NK-92 (cell line): Measurements from ENCODE around the gene TSPAN18.

Experiments used
- DNase-seq: peaks from one replicate; lab custom pipeline; 2025; ENCODE audit not compliant: unreplicated experiment; lab: John Stamatoyannopoulos, UW

Gene TSPAN18

DNA sequence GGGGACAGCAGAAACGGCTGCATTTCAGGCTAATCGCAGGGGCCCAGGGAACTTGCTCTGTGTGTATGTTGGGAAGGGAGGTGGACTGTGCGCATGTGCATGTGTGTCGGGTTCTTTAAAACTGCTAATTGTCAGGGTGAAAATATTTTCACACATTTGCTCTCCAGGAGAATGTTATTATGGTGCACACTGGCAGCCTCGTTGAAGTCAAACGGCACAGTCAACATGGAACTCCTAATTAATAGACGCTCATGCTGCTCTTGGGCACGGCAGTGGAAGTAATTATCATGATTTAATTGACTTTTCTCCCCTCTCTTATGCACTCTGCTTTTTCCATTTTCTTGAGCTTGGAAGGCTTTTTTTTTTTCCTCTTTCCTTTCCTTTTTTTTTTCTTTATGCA lies 92.6 kb downstream of the TSPAN18 start:
- DNase-seq: no peak

DNA sequence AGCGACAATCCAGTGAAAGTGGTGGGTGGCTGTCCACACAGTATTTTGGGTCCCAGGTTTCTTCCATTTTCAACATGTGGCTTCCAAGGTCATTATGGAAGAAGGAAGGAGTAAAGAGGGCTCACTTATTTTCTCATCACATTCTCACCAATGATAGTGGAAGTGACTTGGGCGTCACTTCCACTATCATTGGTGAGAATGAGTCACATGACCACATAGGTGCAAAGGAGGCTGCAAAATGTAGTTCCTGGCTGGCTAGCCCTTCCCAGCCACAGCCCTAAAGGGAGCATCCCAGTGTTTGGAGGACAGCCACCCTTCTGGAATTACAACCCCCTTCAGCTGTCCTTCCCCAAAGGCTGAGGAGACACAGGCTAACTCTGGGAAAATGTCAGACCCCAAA lies 95.6 kb downstream of the TSPAN18 start:
- no peak for DNase-seq

DNA sequence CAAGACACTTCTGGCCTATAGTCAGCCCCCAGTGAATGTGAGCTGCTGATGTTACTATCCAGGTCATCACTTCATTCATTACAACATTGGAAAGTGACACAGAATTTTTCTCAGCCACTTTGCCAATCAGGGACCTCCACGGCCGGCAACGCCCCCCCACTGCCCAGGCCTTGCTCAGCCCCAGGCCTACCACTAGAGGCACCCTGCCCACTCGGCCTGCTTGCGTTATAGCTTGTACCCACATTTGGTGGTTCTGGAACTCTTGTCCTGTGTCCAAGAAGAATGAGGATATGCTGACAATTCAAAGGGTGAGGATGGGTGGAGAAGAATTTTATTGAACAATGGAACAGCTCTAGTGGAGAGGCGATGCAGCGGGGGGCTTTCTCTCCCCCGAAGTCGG lies 96.2 kb downstream of the TSPAN18 start:
- no peak for DNase-seq

DNA sequence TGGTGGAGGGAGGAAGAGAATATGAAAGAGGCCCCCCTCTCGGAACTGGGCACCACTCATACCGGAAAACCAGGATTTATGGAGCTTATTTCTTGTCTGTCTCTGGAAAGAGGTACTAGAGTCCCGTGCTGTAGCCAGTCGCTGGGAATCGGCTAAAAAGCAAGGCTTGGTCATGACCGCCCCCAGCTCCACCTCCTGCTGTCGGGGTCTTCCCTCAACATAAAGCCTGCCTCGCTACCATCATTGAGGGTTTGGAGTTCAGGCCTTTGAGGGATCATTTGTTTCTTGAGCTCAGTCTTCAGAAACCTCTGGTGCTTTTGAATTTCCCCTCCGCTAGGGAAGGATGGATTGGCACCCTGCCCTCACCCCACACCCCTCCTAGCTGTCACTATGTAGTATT lies 97.1 kb downstream of the TSPAN18 start:
- no peak for DNase-seq

DNA sequence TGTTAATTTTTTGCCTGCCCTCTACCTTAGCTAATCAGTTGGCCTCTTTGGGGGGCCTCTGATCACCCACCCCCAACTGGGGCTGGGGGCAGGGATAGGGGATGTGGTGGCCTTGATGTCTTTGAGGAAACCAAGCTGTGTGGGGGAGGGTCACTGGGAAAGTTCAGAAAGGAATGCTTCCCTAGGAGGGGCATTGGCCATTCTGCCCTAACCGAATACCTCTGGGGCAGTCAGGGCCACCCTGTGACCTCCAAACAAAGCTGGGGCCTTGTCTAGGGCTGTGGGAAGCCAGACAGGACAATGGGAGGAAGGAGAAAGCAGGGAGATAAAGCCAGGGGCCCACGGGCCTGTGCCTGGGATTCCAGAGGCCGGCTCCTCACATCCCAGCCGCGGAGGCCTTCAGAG lies 97.5 kb downstream of the TSPAN18 start:
- DNase-seq: no peak

DNA sequence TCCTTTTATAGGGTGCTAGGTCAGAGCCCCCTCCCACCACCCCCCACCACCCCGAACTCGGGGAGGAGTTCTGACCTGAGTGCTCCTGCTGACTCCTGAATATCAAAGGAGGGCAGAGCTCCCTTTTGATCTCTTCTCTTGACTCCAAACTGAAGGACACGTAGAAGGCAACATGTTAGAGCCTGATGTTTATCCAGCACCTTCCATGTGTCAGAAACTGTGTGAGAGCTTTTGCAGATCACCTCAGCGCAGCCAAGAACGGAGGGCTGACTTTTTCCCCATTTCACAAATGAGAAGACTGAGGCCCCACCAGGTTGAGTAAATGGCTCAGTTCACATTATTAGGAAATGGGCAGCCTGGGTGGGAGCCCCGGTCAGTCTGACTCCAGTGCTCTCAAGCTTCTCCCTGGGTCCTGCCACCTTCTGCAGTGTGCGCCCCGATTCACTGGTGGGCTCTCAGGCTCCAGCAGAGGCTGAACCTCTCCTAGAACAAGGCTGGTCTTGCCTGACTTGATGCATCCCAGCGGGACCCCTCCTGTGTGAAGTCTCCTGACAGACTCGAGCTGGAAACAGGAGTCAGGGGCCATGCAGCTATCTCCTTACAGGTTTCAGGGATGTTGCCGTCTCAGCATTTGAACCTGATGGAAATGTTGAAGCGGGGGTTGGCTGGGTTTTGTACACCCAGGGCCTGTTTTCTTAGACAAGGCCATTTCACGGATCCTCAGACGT lies 98.5 kb downstream of the TSPAN18 start:
- DNase-seq: no peak

DNA sequence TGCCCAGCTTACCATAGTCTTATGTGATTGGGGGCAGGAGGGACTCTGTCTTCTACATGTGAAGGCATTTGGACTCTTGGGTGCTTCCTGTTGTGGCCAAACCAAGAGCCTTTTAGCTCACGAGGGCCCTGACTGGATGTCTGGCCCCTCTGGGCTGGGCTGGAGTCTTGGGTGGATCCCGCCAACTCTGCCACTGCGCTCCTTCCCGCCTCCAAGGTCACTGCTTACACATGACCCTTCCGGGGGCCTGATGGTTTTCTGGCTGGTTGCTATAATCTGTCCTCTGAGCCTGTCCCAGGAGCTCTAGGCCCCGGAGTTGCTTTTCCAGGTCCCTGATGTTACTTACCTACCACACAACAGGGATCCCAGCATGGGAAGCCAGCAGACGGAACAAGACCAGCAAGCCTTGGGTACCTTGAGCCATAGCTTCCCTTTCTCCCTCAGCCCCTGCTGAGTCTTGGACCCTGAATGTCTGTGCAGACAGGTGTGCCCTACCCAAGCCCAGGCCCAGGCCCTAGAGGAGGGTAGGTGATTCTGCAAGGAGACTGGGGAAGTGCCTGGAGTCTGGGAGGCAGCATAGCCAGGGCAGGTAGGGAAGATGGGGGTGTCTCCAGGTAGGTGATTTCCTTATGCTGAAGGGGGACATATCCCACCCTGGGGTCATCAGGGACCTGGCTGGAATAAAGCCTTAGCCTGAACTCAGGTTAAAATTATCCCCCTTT lies 100.3 kb downstream of the TSPAN18 start:
- no peak for DNase-seq

DNA sequence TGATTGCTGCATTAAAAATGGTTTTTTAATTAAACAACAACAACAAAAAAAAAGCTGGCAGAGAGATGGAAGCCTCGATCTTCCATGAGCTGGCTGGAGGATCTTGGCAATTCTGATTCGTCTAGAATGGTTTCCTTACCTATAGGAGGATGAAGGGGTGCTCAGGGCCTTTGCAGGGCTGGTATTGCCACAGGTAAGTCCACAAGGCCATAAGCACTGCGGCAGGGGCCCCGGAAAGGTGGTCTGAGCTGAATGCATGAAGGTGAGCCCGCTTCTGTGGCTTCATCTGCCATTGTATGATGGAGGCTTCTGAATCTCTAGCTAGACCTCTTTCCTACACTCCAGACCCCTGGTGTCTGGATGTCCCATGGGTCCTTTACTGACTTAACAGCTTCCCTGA lies 101.5 kb downstream of the TSPAN18 start:
- no peak for DNase-seq

DNA sequence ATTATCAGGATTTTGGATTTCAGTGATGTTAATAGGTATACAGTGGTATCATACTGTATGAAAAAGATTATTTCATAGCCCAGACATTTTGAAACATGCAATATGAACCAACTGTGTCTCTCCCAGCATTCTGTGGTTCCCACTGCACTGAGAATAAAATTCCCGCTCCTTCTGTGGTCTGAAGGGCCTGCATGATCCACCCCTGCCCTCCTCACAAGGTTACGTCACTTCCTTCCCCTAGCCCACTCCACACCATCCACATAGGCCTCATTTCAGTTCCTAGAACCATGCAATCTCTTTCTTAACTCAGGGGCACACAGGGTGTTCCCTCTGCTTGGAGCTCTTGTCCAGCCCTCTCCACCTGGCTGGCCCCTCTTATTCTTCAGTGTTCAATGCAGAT lies 103.1 kb downstream of the TSPAN18 start:
- no peak for DNase-seq

DNA sequence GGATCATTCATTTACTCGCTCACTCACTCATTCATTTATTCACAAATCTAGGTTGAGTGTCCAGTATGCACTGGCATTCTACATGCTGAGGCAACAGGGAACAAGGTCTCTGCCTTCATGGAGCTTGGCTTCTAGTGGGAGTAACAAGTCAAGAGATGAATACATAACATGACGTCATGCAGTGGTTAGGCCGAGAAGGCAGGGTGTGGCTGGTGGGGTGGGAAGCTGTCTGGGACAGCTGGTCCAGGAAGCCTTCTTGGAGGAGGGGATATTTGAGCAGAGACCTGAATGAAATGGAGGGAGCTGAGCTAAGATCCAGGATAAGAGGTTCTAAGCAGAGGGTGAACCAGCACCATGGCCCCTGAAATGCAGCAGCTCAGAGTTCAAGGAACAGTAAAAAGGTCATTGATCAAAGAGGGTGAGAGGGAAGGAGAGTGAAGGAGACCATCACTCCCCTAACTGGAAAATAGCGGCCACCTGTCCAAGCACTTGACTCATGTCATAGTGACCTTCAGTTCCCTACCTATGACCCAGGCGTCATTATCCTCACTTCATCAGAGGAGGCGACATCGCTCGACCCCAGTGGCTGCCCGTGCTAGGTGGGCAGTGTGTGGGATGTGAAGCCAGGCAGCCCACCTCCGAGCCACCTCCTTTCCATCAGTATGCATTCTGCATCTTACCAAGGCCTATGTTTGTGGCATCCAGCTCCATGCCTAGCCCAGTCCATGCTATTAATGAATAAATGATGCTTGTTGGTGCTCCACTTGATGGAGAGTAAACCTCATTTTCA lies 105.0 kb downstream of the TSPAN18 start:
- DNase-seq: no peak

DNA sequence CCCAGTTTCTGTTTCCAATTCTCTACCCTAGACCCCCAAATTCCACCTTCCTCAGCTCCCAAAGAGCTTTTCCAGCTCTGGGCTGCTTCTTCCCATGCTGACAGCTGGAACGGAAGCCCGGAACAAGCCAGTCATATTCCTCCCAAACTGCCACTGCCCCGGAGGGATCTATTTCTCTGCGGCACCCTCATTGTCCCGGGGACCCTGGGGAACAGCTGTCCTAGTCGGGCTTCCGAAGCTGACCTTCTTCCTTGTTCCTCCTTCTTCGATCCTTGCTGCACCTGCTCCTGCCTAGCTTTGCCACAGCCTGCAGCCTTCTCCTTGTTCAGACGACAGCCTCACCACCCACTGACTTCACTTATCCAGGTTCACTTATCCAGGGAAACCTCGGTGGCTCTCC lies 105.7 kb downstream of the TSPAN18 start:
- DNase-seq: no peak

DNA sequence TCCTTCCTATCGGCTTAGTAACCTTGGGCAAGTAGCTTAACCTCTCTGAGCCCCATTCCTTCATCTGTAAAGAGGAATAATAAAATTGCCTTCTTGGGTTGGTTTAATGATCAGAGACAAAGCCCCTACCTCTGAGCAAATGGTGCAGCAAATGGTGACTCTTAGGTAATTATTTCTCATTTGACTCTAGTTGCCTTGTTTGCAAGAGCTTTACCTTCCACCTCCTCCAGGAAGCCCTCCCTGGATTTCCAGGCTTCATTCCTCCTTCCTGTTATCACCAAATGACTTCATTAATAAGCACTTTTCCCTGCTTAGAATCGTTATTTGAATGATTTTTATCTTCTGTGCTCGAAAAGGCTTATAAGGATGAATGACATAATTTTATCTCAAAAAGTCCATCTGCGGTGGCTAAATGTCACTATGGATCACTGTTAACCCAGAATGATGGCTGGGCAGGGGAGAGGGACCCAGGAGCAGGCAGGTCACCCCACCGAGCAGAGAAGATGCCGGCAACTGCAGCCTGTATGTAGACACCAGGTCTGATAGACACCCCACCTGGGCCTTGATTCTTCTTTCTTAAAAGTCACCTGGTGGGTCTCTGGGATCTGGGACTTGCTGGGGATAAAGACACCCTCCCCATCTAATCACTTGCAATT lies 106.6 kb downstream of the TSPAN18 start:
- DNase-seq: no peak

DNA sequence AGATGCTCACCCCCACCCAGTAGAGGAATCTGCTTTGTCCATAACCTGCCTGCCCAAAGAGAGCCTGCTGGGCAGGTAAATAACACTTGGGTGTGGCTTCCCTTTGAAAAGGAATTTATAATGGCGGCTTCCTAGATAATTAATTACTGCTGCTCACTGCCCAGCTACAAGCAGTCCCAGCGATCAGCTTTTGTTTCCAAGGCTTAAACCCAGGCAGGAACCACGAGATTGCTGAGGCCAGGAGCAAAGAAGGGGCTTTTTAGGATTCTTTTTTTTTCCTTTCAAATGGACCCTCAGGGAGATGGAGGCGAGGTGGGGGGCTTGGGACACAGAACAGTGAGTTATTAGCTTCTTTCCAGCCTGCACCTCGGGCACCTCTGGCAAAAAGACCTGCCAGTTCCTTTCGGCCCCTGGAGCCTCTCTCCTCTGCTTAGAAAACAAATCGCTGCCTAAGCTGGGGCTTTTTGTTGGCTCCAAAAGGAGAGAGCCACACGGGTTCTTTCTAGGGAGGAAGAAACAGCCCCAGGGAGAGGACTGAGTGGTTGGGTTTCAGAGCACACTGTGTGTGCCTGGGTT lies 107.2 kb downstream of the TSPAN18 start:
- no peak for DNase-seq

DNA sequence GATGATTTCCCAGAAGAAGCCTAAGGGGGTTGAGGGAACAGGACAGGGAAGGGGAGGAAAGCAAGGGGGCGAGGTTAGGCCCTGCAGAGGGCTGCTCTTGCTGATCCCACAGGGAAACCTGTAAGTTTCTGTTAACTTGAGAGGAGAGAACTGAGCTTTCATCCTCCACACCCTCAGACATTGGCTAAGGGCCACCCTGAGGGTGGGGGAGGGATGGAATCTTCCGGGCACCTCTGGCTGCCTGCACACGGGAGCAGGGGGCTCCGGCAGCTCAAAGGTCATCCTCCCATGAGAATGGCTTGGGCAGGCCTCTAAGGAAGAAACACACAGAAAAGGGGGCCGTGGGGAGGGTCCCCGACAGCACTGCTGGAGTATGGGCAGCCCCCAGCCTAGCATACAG lies 108.1 kb downstream of the TSPAN18 start:
- DNase-seq: no peak

DNA sequence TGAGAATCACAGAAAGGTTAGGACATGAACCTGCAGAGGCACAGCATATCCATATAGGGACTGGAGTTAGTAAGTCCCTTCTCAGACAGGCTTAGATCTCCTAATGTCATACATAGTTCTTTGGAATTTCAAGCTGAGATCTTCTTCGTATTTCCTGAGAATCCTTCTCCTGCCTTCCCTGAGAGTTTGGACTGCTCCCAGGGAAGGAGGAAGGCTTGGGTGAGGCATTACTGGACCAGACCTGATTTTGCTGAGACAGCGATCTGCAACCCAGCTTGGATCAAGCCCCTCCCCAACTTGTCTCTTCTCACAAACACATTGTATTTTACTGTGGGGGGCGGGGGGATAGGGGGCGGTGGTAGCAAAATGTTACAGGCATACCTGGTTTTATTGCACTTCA lies 108.5 kb downstream of the TSPAN18 start:
- DNase-seq: no peak

DNA sequence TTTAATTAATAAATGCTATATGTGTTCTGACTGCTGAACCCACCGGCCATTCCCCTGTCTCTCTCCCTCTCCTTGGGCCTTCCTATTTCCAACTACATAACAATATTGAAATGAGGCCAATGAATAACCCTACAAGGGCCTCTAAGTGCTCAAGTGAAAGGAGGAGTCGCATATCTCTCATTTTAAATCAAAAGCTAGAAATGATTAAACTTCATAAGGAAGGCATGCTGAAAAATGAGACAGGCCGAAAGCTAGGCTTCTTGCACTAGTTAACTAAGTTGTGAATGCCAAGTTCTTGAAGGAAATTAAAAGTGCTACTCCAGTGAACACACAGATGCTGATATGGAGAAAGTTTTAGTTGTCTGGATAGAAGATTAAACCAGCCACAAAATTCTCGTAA lies 109.2 kb downstream of the TSPAN18 start:
- no peak for DNase-seq

DNA sequence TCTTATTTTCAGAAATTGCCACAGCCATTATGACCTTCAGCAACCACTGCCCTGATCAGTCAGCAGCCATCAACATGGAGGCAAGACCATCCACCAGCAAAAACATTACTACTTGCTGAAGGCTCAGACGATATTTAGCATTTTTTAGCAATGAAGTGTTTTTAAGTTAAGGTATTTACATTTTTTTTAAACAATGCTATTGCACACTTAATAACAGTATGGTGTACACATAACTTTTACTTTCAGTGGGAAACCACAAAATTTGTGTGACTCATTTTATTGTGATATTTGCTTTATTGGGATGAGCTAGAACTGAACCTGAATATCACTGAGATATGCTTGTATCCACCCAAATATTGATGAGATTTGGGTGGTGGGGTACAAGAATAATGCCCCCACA lies 110.9 kb downstream of the TSPAN18 start:
- DNase-seq: no peak

DNA sequence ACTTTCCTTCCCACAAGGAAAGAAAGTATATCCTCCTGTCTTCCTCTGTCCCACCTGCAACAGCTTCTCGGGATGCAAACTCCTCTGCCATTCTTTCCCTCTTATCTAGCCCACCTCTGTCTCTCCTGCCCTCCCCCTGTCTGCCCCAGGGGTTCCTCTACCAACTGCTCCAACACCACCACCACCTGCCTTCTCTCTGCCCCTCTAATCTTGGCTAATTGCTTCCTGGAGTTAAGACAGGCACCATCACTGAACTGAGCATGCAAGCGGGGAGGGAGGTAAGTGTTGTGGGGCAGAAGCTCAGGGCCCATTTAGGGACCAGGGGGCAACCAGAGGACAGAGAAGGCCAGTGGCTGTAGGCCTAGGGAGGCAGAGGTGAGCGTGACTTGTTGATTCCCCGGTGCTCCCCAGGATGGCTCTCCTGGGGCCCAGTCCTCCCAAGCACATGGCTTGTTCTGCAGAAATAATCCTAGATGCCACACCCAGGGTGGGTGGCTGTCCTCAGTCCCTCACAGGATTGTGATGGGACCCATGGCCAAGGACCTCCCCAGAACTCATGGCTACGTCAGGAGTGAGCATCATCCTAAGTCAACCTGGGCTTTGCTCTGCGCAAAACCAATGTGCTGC lies 112.8 kb downstream of the TSPAN18 start:
- DNase-seq: no peak

DNA sequence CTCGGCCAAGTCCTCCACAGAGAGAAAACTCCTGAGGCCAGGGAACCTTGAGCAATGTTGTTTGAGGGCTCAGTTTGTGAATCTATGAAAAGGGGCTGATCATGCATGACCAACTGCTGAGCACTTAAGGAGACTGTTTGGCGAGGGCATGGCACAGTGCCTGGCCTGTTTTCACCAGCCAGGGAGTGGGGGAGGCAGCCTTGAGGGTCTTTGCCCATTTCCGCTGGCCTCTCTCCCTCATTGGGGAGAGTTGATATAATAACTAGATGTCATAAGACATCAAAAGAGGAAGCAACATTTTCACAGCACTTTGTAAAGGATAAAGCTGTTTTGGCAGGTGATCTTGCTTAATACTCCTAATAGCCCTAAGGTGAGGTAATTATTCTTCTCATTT lies 113.3 kb downstream of the TSPAN18 start:
- no peak for DNase-seq

DNA sequence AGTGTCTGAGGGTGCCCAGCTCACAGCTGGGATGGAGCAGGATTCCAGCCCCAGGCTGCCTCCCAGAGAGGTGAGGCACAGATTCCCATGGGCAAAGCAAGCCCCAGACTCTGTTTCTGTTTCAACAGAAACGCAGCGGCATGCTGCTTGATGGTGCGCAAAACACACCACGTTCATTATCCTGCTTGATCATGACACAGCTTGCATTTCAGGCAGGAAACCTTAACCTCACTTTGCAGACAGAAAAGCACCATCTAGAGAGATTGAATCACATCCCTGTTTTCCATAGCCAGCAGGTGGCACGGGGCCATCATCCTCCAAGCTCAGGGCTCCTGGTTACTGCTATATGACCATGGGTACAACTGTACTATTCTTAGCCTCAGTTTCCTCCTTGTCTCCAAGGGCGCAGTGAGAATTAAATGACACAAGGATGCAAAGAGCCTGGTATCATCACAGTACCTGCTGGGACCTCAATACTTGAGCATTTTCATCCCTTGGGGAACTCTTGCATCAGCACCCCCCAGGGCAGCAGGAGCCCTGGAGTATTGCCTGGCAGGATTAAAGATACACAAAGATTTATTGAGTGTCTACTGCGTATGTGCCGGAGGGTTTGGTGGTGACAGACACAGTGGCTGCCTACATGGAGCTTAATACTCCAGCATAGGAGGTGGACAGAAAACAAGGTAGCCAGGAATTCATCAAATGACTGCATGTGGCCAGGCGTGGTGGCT lies 113.9 kb downstream of the TSPAN18 start:
- no peak for DNase-seq
